Testis (tissue), 3 donors: Measurements from ENCODE around the gene SF3B2. TPM values are rescaled to one million over a fixed set of nuclear protein-coding genes. Genes with fewer than 3 reads are reported as not detected.

Source experiments
- DNase-seq: peaks from one replicate; pipeline ENCODE4 v3.0.0-alpha.2; 2019
- H3K27ac ChIP-seq, 2 donors: fragments of 200-600 bp; sonication (generic); one replicate each; pipeline ENCODE4 v1.5.1; 2019
- H3K27me3 ChIP-seq: fragments of 200-600 bp; sonication (generic); one replicate; pipeline ENCODE4 v1.5.1; 2019
- H3K36me3 ChIP-seq: fragments of 200-600 bp; sonication (generic); one replicate; pipeline ENCODE4 v1.5.1; 2017; ENCODE audit warnings: low read depth; ENCODE audit errors: missing control alignments
- H3K4me1 ChIP-seq: fragments of 200-600 bp; sonication (generic); one replicate; pipeline ENCODE4 v1.5.1; 2019
- H3K4me3 ChIP-seq, 2 donors: fragments of 200-600 bp; sonication (generic); one replicate each; pipeline ENCODE4 v1.5.1; 2017 to 2019
- H3K9me3 ChIP-seq: fragments of 200-600 bp; sonication (generic); one replicate; pipeline ENCODE4 v1.5.1; 2017
- POLR2A ChIP-seq: fragments of 450-650 bp; IDR thresholded peaks from one replicate; pipeline ENCODE4 v1.6.1; 2017; ENCODE audit warnings: antibody characterized with exemption, mild to moderate bottlenecking, moderate library complexity
- WGBS, 2 donors: methylation state at CpG; one replicate each; pipeline ENCODE4 v1.1.5; 2018; 5-methylcytosine and 5-hydroxymethylcytosine counted together
- intact Hi-C: fragments of 100-400 bp; cut with DNase I; formaldehyde crosslinking; loops from one replicate; pipeline ENCODE4 v1.15.1; 2023; ENCODE audit warnings: low total_unique reads
- polyA plus RNA-seq: library from polyadenylated mRNA; stranded (reverse); fragments of 350-450 nt; fragmentation: Illumina TruSeq; extraction: RNeasy Lipid Tissue Mini Kit (QIAGEN cat#74804); gene quantifications from one replicate; pipeline ENCODE4 v1.2.3, GENCODE V29; 2014; ENCODE audit warnings: low read depth, low replicate concordance; ENCODE audit not compliant: insufficient read depth
- total RNA-seq, 2 donors: library from RNA; depleted of rRNA; stranded (reverse); fragments of >200 nt; gene quantifications; one replicate each; pipeline ENCODE4 v1.2.3, GENCODE V29; 2016
- TF ChIP-seq, protein P1 (sequence below), 3 experiments: fragments of 450-650 bp in 2 of 3; fragments of 200-600 bp in 1 of 3; sonication (generic) in 1 of 3; IDR thresholded peaks; one replicate each; pipeline ENCODE4 v1.5.1; 2016 to 2019; ENCODE audit warnings: antibody characterized with exemption in 3 of 3, mild to moderate bottlenecking in 2 of 3, moderate library complexity in 1 of 3

SF3B2 gene
- total and polyA plus RNA-seq, 3 donors from 2014 or later: 307 to 341 (median 315) TPM

- intact Hi-C loops: no loop called here
- Histone ChIP-seq H3K9me3 (no peaks in the 10 kb centered on the region), H3K4me3 (no peak overlapping the region), H3K27me3 (no peaks in the 10 kb centered on the region), H3K36me3 (no peaks in the 10 kb centered on the region), H3K27ac (no peak overlapping the region), H3K4me1 (peaks cover 18% of the 10 kb centered on the region)
- WGBS, 2 donors: 93 to 100% methylated on average over 3 of the region's 3 CpGs
- no peak for TF ChIP-seq POLR2A
- TF ChIP-seq, protein P1, sequence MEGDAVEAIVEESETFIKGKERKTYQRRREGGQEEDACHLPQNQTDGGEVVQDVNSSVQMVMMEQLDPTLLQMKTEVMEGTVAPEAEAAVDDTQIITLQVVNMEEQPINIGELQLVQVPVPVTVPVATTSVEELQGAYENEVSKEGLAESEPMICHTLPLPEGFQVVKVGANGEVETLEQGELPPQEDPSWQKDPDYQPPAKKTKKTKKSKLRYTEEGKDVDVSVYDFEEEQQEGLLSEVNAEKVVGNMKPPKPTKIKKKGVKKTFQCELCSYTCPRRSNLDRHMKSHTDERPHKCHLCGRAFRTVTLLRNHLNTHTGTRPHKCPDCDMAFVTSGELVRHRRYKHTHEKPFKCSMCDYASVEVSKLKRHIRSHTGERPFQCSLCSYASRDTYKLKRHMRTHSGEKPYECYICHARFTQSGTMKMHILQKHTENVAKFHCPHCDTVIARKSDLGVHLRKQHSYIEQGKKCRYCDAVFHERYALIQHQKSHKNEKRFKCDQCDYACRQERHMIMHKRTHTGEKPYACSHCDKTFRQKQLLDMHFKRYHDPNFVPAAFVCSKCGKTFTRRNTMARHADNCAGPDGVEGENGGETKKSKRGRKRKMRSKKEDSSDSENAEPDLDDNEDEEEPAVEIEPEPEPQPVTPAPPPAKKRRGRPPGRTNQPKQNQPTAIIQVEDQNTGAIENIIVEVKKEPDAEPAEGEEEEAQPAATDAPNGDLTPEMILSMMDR (IDR thresholded peaks at IDR 0.05): no peak
- no peak for DNase-seq
Observed at GRCh38 chr11:66046901-66047300, 5.3 kb upstream of the SF3B2 start.

- no peak for DNase-seq
- intact Hi-C loops: no loop called here
- H3K36me3 ChIP-seq: no peaks in the 10 kb centered on the region
- WGBS, 2 donors: 69 to 78% methylated on average over 5 to 11 of the region's 11 CpGs
- TF ChIP-seq, protein P1 (IDR thresholded peaks at IDR 0.05): no peak
- TF ChIP-seq POLR2A: no peak
- no peak overlapping the region for H3K4me3 ChIP-seq
- H3K27ac ChIP-seq: no peak overlapping the region
- H3K27me3 ChIP-seq: no peaks in the 10 kb centered on the region
- H3K4me1 ChIP-seq: peaks cover 18% of the 10 kb centered on the region
- H3K9me3 ChIP-seq: no peaks in the 10 kb centered on the region
Observed at GRCh38 chr11:66047541-66048365, 4.4 kb upstream of the SF3B2 start.

- no peaks in the 10 kb centered on the region for H3K36me3 ChIP-seq
- H3K27me3 ChIP-seq: no peaks in the 10 kb centered on the region
- no peak within 1 kb of the TSS for H3K4me3 ChIP-seq
- WGBS, 2 donors: 9 to 27% methylated on average over 5 to 37 of the region's 39 CpGs
- no peak for TF ChIP-seq POLR2A
- TF ChIP-seq, protein P1 (IDR thresholded peaks at IDR 0.05): no peak
- H3K9me3 ChIP-seq: no peaks in the 10 kb centered on the region
- H3K27ac ChIP-seq: no peak within 1 kb of the TSS
- DNase-seq: no peak
- H3K4me1 ChIP-seq: peaks cover 24% of the 10 kb centered on the region
- intact Hi-C loops: no loop called here
Observed at GRCh38 chr11:66048547-66049323, 3.4 kb upstream of the SF3B2 start, which contains the start of gene GAL3ST3. Gene GAL3ST3 (minus strand): TSS chr11:66049161. CDS start chr11:66045415, 3,746 bp downstream.

GRCh38 chr11:66050581-66051231 is 1.5 kb upstream of the SF3B2 start:
- intact Hi-C loops: no loop called here

More at GRCh38 chr11:66050581-66051231, 1.5 kb upstream of the SF3B2 start:
- TF ChIP-seq, protein P1 (IDR thresholded peaks at IDR 0.05): no peak
- no peak for TF ChIP-seq POLR2A
- Histone ChIP-seq H3K4me1 (peaks cover 37% of the 10 kb centered on the region), H3K36me3 (no peaks in the 10 kb centered on the region), H3K27me3 (no peaks in the 10 kb centered on the region), H3K9me3 (no peaks in the 10 kb centered on the region), H3K4me3 (no peak overlapping the region), H3K27ac (peak overlapping the region in 1 of 2 donors; percentile 85)
- WGBS, 2 donors: 48 to 49% methylated on average over 5 of the region's 5 CpGs
- DNase-seq: no peak
